GM12864 (cell line): ENCODE data around the gene MAPT.

Experiments used
- DNase-seq: peaks from one replicate; pipeline ENCODE4 v3.0.0-alpha.2; 2011; ENCODE audit warnings: low read depth
- H3K4me3 ChIP-seq: 2 replicates; pipeline ENCODE4 v1.5.1; 2011; ENCODE audit warnings: mild to moderate bottlenecking, low read depth, low read length, control low read depth
- CTCF ChIP-seq: IDR thresholded peaks from 2 replicates; pipeline ENCODE4 v1.5.1; 2011; ENCODE audit warnings: low read depth, mild to moderate bottlenecking, moderate library complexity, low read length, control low read depth, inconsistent platforms; ENCODE audit errors: missing control alignments

Gene MAPT

GRCh38 chr17:45950888-45951287 is 56.5 kb downstream of the MAPT start:
- TF ChIP-seq CTCF = no peak
- DNase-seq = no peak

DNA sequence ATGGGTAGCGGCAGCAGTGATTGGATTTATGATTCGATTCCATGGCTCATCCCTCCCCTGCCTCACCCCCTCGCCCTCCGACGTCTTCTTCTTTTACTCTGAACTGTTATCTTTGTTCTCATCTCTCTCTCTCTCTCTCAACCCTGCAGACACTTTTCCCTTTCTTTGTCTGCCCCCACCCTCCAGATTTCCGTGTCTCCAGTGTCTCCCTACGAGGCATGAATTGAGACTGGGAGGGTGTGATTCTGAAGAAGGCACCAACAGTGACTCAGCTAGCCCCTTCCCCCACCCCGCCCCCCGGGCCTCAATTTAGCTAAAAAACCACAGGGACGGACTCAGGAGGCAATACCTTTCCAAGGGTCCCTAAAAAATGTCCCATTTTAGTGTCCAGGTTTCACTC is 57.0 kb downstream of the MAPT start:
- no peak overlapping the region for H3K4me3 ChIP-seq
- no peak for DNase-seq
- TF ChIP-seq CTCF = no peak

More at GRCh38 chr17:45950888-45951287, 56.5 kb downstream of the MAPT start:
- H3K4me3 ChIP-seq = no peak overlapping the region

DNA sequence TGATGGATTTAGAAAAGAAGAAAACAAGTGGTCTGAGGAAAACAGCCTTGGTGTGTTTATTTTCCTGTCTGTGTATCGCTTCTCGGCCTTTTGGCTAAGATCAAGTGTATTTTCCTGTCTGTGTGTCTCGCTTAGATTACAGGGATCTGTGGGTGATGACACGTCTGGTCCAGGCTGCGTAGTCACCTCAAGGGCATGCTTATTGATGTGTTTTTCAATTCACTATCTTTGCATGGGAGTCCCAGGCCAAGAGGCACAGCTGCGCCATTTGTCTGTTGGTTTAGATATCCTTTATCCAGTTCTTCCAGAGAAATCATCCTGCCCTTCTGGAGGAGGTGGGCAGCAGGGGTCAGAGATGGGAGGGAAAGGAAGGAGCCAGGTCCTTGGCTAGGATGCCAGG is 57.6 kb downstream of the MAPT start:
- H3K4me3 ChIP-seq = no peak overlapping the region
- no peak for DNase-seq
- TF ChIP-seq CTCF = no peak

DNA sequence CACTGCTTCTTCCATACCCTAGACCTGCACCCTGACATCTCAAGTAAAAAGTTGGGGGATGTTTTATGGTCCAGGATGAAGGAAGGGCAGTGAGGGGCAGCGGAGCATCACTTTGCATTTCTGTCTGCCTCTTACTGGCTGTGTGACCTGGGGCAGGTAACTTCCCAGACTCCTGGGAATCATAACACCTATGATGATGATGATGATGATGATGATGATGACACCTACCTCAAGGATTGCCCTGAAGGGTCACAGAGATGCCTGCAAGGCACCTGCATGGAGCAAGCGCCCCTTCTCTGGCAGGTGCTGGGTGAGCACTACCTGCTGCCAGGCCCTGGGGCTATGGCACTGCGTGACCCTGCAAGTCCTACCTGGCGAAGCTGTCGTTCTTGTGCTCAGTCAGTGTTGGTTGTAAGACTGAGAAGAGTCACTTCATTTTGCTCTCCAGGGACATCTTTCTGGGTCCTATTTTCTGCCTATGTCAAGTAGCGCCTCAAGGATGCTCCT is 58.5 kb downstream of the MAPT start:
- no peak for DNase-seq
- no peak overlapping the region for H3K4me3 ChIP-seq
- no peak for TF ChIP-seq CTCF

- H3K4me3 ChIP-seq = no peak overlapping the region
- no peak for TF ChIP-seq CTCF
- DNase-seq = no peak
Observed at GRCh38 chr17:45953561-45953960, 59.2 kb downstream of the MAPT start.

DNA sequence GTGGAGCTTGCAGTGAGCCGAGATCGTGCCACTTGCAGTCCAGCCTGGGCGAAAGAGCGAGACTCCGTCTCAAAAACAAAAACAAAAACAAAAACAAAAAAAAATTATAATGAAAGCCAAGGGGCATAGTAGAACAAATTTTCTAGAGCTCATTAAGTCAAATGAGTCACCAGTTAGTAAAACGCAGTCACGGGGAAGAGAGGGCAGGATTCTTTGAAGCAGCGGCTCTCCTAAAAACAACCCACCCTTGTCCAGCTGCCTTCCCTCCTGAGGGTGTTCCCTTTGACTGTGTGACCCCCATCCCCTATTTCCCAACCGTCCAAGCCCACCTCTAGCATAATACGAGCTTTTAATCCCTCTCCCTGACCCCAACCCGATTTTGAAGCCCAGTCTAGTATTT is 60.6 kb downstream of the MAPT start:
- TF ChIP-seq CTCF = no peak
- DNase-seq = no peak
- no peak overlapping the region for H3K4me3 ChIP-seq

- TF ChIP-seq CTCF = no peak
- no peak overlapping the region for H3K4me3 ChIP-seq
- no peak for DNase-seq
Observed at GRCh38 chr17:45955326-45955725, 61.0 kb downstream of the MAPT start.
